Measurements from ENCODE around the gene MSTO1.

MSTO1 gene

DNA sequence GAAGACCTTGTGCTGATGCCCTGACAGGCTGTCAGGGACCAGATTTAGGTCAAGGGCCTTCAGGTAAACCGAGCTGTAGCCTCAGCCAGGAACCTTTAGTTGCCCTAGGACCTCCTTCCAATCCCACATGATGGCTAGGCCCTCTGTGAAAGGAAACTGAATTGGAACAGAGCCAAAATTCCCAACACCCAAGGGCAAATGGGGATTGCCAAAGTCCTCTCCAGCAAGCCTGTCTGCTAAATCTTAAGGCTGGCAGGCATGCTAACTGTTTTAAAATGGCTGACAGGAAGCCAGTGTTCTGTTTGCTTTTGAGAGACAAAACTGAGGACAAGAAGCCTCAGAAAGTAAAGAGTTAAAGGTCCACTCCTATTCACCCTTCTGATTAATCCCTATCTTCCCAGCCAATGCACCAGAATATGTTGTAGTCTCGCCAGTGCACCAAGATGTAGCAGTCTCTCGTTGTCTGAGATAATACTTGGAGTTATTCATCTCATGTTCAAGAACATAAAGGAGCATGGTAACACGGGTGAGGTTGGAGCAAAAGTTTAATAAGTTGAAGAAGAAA lies 35.1 kb downstream of the MSTO1 start:
- in situ Hi-C loops (cut with HindIII; ENCODE audit: low pct_ligation_motif_present, low sequenced_read_pairs) = no loop called here
- Histone ChIP-seq H3K27me3 (replicated peaks) (no peaks in the 10 kb centered on the region), H3K4me3 (ENCODE audit: low read depth, low read length) (no peak overlapping the region), H3K27ac (no peak overlapping the region), H3K36me3 (replicated peaks) (no peaks in the 10 kb centered on the region)
- TF ChIP-seq, protein P1, sequence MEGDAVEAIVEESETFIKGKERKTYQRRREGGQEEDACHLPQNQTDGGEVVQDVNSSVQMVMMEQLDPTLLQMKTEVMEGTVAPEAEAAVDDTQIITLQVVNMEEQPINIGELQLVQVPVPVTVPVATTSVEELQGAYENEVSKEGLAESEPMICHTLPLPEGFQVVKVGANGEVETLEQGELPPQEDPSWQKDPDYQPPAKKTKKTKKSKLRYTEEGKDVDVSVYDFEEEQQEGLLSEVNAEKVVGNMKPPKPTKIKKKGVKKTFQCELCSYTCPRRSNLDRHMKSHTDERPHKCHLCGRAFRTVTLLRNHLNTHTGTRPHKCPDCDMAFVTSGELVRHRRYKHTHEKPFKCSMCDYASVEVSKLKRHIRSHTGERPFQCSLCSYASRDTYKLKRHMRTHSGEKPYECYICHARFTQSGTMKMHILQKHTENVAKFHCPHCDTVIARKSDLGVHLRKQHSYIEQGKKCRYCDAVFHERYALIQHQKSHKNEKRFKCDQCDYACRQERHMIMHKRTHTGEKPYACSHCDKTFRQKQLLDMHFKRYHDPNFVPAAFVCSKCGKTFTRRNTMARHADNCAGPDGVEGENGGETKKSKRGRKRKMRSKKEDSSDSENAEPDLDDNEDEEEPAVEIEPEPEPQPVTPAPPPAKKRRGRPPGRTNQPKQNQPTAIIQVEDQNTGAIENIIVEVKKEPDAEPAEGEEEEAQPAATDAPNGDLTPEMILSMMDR (IDR thresholded peaks at IDR 0.05; ENCODE audit: low read depth, low read length, missing control alignments) = no peak
- DNase-seq = no peak

DNA sequence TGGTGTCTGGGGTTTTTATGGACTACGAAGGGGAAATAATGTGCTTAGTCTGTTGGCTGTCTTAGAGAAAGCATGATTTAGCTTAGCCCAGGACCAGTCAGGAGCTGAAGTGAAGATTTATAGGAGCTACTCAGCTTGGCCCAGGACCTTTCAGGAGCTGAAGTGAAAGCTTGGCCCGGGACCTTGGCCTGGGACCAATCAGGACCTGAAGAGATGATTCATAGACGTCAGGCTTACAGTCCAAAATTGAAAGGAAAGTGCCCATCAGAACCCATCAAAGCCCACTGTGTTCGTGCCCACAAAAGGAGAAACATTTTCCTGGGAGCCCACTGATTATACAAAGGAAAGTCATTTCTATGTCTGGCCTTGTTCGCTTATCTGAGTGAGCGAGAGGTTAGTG lies 35.6 kb downstream of the MSTO1 start:
- Histone ChIP-seq H3K27ac (no peak overlapping the region), H3K4me3 (ENCODE audit: low read depth, low read length) (no peak overlapping the region), H3K27me3 (replicated peaks) (no peaks in the 10 kb centered on the region), H3K36me3 (replicated peaks) (no peaks in the 10 kb centered on the region)
- no peak for DNase-seq
- TF ChIP-seq, protein P1 (IDR thresholded peaks at IDR 0.05; ENCODE audit: low read depth, low read length, missing control alignments) = no peak
- in situ Hi-C loops (cut with HindIII; ENCODE audit: low pct_ligation_motif_present, low sequenced_read_pairs) = no loop called here

DNA sequence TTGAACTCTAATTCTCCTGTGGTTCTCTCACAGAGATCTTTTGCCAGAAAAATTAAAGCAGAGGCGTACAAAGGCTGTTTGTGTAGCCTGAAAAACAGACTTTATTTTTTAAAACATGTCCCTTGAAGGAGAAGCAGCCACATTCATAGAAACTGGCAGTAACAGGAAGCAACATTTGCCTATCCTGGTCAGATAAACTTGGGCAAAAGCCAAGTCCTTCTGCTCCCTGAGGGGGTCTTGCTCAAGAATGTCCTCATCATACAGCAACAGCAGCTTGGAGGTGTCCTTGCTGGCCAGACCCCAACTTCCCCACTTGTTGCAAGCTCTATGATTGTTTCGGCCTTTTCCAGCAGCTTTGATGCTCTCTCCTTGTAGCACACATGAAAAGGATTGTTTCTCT lies 36.3 kb downstream of the MSTO1 start:
- Histone ChIP-seq H3K4me3 (ENCODE audit: low read depth, low read length) (no peak overlapping the region), H3K36me3 (replicated peaks) (no peaks in the 10 kb centered on the region), H3K27me3 (replicated peaks) (no peaks in the 10 kb centered on the region), H3K27ac (no peak overlapping the region)
- in situ Hi-C loops (cut with HindIII; ENCODE audit: low pct_ligation_motif_present, low sequenced_read_pairs) = no loop called here
- DNase-seq = no peak
- TF ChIP-seq, protein P1 (IDR thresholded peaks at IDR 0.05; ENCODE audit: low read depth, low read length, missing control alignments) = no peak

DNA sequence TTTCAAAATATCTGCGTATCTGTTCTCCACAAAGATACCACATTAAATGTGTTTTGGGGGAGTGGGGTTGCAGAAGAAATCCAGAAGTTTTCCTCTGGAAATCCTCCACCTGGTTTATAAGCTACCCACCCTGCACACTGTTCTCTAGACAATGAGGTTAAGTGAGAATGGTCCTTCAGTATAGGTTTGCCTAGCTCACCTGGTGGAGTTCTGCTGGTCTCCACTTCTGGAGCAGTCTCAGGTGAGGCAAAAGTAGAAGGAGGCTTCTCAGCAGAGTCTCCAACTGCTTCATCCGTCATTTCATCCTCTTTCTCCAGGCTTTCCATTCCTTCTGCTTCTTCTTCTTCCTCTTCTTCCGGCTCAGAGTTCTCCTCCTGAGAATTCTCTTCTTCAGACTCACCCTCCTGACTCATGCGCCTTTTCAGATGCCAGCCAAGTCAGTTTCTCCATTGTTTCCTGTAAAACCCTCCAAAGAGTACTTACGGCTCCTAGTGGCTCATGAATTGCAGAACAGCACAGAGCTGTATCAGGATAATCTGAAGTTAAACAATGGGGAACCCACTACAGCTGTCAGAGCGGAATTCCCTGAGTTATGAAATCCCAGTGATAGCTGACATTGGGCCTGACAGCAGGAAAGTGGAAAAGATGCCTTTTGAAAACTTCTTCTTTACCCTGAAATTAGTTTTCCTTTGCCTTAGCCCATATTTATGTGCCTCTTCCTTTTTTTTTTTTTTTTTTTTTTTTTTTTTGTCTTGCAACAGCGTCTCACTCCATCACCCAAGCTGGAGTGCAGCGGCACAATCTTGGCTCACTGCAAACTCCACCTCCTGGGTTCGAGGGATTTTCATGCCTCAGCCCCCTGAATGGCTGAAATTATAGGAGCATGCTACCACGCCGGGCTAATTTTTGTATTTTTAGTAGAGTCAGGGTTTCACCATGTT lies 38.5 kb downstream of the MSTO1 start:
- TF ChIP-seq, protein P1 (IDR thresholded peaks at IDR 0.05; ENCODE audit: low read depth, low read length, missing control alignments) = peak; percentile 77
- Histone ChIP-seq H3K4me3 (ENCODE audit: low read depth, low read length) (peak overlapping the region; percentile 39), H3K27ac (peak overlapping the region; percentile 18), H3K36me3 (replicated peaks) (no peaks in the 10 kb centered on the region), H3K27me3 (replicated peaks) (no peaks in the 10 kb centered on the region)
- in situ Hi-C loops (cut with HindIII; ENCODE audit: low pct_ligation_motif_present, low sequenced_read_pairs) = no loop called here
- peak; percentile 81 for DNase-seq

DNA sequence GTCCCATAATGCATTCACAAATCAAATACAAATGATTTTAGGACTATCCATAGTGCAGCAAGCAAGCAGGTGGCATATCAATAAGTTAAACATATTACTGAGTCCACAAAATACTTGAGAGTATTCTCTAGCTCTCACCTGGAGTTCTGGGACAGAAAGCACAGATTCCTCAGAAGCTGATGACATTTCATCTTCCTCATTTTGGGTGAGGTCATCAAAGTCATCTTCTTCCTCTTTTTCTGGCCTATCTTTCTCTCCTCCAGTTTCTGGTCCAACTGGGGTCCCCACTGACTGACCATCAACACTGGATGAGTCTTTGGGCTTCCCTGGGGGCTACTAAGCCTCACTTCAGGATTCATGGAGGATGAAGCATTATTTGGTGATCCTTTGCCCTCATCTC lies 39.7 kb downstream of the MSTO1 start:
- no peaks in the 10 kb centered on the region for H3K36me3 ChIP-seq (replicated peaks)
- H3K4me3 ChIP-seq (ENCODE audit: low read depth, low read length) = no peak overlapping the region
- no peaks in the 10 kb centered on the region for H3K27me3 ChIP-seq (replicated peaks)
- TF ChIP-seq, protein P1 (IDR thresholded peaks at IDR 0.05; ENCODE audit: low read depth, low read length, missing control alignments) = no peak
- DNase-seq = no peak
- no peak overlapping the region for H3K27ac ChIP-seq
- in situ Hi-C loops (cut with HindIII; ENCODE audit: low pct_ligation_motif_present, low sequenced_read_pairs) = no loop called here

Measured in brain microvascular endothelial cell (primary cell).